ENCODE measurements around the gene LRRC30.
"Not testable (repeated sequence)": the region's sequence is repeated elsewhere in the genome, so short reads cannot be mapped to it uniquely, and the experiment has no call there.

Gene LRRC30

DNA sequence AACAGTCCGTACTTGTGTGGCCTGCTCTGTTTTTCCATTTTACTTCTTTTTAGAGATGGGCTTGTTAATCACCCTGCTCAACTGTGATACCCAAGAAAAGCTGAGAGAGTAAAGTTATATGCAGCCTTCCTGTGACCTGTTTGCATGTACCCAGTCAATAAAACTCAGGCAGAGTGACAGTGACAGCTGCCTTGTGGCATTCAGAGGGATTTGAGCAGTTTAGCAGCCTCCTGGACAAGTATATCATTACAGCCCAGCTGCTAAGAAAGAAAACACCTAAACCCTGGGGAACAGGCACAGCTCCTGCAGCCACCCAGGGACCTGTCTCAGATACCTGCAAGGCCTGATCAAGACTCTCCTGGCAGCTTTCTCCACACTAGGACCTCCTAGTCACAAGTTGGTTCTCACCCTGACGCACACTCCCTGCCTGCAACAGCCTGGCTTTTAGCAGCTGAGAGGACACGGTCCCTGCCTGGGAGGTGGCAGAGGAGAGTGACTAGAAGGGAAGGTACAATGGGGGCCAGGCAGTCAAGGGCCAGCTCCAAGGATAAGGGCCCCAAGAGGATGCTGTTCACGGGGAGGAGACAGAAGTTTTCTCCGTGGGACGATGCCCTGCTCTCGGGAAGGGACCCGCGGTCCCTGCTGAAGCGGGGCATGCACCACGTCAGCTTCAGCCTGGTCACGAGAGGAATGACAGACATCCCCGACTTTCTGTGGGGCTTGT is at the start of gene LRRC30:
Gene LRRC30, plus strand, starts transcription at position 464 of the 724 bp plus-strand sequence. Its CDS starts 50 bp downstream, at position 514.
- DNase-seq: no peak

DNA sequence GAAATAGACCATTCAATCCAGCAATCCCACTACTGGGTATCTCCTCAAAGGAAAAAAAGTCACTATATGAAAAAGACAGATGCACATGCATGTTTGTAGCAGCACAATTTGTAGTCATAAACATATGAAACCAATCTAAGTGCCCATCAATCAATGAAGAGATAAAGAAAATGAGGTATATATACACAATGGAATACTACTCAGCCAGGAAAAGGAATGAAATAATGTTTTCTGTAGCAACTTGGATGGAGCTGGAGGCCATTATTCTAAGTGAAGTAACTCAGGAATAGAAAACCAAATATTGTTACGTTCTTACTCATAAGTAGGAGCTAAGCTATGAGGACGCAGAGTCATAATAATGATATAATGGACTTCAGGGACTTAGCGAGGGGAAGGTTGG is 45.2 kb upstream of the LRRC30 start:
- DNase-seq: no peak

DNA sequence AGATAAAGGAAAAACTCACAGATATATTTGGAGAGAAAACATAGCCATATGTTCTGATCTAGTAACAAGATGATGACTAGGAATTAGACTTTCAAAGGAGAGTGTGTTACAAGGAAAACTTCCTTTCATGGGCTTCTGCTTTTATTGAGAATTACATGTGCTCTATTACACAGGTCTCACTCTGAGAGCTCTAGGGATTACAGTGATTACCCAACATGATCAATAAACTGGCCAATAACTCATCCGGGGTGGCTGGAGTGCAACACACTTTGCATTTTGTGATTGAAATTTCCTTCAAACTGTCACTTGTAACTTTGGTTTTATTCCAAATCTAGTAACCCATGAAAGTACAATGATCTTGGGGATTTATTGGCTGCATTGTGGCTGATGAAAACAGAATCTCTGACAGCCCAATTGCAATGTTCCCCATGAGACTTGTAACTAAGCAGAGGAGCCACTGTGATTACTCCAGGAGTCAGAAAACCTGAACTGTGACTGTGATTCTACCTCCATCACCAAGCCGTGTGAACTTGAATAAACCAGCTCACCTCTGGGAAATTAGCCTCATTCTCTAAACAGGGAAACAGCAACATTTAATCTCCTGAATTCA is 40.2 kb upstream of the LRRC30 start:
- no peak for DNase-seq

DNA sequence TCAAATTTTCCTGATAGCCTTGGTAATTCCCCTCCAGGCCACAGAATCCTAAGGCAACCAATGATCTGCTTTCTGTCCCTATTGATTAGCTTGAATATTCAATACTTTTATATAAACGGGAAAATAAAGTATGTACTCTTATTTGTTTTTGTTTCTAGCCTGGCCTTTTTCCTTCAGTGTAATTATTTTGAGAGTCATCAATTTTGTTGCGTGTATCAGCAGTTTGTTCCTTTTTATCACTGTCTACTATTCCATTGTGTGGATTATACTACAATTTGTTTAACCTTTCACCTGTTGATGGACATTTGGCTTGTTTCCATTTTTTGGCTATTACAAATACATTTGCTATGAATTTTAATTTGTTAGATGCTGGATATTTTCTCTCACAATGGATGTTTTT is 39.2 kb upstream of the LRRC30 start:
- no peak for DNase-seq

DNA sequence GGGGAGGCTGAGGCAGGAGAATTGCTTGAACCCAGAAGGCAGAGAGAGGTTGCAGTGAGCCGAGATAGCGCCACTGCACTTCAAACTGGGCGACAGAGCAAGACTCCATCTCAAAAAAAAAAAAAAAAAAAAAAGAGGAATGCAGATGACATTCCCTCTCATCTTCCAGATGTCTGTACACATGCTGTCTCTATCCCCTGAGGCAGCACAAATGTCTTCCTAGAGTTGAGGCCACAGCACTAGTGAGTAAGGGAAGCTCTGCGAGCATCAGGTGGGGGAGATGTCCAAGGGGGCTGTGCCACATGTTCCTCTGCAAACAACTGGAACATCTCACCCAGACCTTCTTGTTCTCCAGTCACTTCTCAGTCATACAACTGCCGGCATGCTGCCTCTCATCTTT is 35.6 kb upstream of the LRRC30 start:
- DNase-seq: no peak

DNA sequence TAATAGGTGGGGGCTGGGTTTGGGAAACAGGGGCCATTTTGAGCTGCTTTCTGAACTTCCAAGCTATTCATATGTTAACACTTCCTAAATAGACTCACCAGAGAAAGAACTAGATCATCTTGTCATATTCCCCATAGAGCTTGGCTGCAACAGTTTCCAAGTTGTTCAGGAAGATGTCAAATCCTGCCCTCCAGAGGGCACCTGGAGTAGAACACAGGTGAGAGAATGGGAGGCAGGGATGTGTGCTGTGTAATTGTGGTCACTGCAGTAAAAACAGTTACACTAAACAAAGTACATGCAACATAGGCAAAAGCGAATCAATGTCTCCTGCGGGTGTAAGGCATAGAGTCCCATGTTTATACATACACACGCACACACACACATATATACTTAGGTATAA is 34.5 kb upstream of the LRRC30 start:
- no peak for DNase-seq

DNA sequence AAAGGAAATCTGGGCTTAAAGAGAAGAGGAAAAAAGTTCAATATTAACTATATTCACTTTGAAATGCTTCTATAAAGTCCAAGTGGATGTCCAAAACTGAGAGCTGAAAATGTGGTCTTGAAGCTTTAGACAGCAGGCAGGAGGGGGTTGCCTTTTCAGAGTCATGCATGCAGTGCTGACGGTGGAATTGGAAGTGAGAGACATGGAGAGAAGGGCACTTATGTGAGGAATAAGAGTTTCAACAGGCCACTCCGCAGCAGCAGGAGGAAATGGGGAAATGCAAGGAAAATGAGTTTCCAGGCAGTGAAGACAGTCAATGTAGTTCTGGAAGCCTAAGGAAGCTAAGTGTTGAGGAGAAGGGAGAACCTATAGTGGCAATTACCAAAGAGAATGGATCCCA is 33.0 kb upstream of the LRRC30 start:
- no peak for DNase-seq

DNA sequence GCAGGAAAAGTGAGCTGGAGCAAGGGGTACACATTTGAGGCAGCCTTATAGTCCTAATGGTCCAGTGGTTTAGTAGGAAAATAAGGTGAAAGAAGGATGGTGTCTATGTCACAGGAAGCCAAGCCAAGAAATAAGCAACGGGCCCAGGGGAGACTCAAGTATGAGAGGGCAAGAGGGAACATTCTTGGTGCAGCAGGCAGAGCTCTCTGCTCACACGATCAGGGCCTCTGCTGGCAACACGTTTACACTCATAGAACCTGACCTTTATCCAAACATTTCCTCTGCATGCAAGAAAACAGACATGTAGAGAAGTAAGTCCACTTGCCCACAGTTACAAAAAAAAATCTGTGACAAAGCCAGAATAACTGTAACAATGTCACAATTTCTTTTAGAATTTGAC is 32.6 kb upstream of the LRRC30 start:
- DNase-seq: no peak

DNA sequence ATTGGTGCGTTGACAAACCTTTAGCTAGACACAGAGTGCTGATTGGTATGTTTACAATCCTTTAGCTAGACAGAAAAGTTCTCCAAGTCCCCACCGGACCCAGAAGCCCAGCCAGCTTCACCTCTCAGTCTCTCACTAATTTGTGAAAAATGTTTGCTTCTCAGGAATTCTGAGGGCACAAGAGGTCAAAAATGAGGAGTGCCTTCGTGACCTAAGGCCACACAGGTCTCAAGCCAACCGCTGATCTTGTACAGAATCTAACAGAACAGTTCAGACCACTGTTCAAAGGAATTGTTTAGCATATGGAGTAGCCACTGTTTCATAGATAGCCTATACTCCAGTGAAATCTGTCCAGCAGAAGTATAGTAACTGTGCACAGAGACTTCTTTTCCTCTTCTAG is 29.8 kb upstream of the LRRC30 start:
- DNase-seq: no peak

DNA sequence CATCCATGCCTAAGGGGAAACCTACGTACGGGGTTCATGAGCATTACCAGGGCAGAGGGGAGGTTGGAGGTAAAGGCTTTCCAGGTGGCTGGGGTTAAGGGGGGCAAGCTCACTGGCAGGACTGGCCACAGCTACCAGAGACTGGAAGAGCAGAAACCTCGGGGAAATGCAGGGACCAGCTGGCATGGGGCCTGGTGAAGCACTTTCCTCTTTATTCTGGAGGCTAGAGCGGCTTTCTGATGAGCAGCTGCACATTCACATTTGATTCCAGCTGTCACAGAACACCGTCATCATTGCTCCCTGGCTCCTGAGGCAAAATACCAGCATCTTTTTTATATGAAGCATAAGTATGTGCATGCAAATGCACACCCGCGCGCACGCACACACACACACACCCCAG is 28.7 kb upstream of the LRRC30 start:
- DNase-seq: no peak

DNA sequence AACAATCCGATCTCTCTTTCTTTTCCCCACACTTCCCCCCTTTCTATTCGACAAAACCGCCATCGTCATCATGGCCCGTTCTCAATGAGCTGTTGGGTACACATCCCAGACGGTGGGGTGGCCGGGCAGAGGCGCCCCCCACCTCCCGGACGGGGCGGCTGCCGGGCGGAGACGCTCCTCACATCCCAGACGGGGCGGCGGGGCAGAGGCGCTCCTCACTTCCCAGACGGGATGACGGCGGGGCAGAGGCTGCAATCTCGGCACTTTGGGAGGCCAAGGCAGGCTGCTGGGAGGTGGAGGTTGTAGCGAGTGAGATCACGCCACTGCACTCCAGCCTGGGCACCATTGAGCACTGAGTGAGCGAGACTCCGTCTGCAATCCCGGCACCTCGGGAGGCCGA is 27.3 kb upstream of the LRRC30 start:
- not testable (repeated sequence) for DNase-seq

DNA sequence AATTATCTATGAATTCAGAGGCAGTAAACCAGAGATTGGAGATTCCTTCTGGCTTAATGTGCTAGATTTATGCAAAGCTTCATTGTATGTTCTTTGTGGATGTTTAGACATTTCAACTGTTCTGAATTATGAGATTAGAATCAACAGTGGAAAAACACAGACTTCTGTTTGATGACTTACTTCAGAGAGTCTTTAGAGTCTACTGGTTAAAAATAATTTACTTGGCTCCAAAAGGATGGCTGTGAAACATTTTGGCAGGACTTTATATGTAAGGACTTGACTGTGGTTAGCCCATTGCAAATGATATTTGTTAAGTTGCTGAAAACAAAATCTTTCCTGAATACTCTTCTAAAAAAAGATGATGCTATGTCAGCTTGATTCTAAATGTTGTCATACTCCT is 25.5 kb upstream of the LRRC30 start:
- DNase-seq: no peak

DNA sequence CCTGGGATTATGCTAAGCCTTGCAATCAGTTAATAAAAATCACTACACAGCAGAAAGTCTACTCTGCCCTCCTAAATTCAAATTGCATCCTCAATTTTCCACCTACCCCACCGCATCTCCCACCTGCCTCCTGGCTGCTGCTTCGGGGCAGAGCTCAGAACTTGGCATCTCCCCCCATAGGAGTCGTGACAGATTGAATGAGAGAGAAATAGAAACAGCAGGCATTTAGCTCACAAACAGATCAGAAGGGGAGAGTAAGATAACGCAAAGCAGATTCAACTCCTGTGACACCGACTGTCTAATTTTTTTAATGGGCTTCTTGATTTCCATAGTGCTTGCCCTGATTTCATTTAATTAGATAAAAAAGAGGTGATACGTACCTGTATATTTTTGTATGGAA is 24.7 kb upstream of the LRRC30 start:
- no peak for DNase-seq

DNA sequence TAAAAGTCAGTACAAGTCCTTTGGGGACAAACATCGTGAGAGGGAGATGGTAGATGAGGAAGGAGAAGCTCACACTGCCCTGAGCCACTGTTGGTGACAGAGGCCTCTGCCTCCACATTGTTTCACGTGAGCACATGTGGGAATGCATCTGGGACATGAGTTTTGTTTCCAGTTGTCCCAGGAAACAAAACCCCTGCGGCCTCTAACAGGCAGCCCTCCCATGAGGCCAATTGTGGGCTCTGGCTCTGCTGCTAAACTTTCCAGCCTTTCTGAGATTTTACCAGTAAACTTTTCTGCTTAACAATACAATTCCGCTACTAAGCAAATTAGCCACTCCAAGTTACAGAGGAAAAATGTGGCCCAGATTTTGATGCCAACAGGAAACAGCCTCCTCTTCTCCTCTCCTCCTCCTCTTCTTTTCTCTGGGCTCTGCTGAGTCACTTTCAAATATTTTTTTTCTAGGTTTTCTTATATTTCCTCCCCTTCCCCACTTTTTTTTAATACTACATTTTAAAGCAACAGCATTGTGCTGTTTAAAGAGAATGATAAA is 23.4 kb upstream of the LRRC30 start:
- DNase-seq: no peak

DNA sequence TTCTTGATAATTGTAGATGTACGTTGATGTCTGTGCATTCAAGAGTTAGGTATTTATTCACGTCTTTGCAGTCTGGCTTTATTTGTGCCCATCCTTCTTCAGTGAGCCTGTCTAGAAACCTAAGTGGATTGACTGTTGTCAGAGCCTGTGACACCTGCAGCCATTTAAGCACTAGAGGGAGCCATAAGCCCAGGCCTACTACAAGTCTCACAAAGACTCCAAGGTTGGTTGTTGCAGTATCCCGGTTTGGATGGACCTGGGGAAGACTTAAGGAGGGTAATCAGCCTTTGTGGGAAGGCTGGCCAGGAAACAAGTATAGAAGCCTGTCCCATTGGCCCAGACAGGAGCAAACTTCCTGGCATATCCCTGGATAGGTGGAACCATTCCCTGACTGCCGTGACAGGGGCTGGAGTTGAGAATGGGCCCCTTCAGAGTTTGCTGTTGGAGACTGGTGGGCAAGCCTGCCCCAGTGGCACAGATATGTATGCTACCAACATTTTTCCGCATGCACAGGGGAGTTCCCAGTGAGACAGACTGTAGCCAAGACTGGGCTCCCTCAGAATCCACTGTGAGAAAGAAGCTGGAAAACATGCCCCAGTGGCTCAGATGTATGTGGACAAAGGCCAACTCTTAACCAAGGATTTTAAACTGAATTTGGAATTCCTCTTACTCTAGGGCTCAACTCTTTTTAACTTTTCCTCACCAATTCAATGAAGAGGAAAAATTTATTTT is 9.3 kb upstream of the LRRC30 start:
- DNase-seq: no peak

DNA sequence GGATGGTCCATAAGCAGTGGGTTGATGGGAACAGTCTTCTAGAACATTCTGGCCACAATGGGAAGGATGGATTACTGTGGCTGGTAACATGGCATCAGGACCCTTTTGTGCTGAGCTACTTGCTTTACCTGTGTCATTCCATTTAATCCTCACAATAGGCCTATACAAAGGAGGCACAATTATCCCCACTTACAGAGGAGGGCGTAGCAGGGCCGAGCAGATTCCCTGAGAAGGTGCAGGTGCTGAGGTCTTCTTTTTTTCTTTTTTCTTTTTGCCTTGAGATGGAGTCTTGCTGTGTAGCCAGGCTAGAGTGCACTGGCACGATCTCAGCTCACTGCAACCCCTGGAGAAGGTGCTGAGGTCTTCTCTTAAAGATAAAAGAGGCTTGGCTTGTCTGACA is 6.7 kb upstream of the LRRC30 start:
- no peak for DNase-seq

DNA sequence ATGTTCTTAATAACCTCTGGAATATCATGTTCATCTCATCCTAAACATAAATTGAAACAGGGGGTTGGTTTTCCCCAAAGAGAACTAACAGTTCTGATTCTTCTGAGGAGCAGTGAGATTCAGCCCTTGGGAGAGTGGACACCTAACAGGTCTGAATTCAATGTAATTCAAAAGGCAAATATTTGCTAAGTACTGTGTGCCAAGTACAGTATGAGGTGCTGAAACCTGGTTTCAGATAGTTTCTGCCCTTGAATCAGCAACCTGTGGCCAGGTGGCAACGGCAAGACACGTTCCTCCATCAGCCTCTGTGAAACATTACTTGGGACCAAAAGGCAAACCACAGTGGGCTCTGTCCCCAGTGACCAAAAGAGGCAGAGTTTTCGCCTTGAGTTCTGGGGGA is 1.3 kb downstream of the LRRC30 start:
- DNase-seq: no peak

DNA sequence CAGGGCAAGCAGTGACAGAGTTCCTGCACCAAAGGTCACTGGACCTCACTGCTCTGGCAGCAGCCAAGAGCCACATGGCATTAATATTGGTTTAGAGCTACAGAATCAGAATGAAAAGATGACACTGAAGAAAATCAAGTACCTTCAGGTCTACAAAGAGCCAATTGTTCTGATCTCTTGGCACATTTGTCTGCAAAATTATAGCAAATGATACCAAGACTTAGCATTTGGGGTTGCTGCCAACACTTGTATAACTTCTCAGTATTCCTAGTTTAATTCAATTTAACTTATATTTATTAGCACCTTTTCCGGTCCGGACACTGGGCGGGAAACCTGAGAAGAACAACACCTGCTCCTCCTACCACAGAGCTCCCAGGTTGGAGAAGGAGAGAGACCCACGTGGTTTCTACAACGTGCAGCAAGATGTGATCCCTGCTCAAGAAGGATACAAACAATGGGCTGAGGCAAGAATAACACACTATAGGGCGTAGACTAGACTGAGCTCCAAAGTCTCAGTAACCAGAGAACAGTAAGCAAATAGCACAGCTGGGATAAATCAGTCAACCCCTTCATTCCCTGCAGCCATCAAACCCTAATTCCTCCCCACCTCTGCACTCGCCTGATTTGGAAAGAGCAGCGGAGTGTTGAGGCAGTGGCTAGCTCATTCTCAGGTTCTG is 2.4 kb downstream of the LRRC30 start:
- DNase-seq: no peak

DNA sequence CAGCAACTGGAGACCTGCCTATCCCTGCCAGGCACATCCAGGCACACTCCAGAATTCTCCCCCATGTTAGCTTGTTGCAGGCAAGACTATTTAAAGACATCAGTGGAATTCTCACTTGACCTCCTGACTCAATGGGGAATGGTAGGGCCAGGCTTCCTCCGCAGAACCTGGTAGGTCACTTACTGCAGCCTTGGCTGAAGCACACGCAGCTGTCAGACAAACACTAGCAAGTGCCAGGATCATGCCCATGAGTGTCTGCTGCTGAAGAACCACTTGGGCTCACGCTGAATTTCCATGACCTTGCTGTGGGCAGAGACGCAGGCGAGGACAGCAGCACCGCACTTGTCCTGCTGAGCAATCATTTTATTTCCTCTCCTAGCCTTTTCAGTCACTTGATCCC is 3.2 kb downstream of the LRRC30 start:
- DNase-seq: no peak

DNA sequence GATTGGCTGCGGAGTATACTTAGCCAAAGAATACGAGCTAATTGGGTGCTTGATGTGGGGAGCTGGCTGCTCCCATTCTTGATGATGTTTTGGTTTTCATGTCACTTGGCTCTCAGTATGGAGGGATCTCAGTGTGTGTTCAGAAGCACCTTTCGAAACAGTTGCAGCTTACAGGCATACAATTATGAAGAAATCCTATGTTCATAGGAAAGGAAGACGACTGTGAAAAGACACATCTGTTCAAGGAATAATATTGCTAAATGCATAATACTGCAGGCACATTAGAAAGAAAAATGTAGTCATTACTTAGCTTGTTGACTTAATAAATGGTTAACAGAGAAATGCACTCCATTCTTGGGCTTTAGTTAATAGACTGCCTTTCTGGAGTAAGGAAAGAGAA is 4.1 kb downstream of the LRRC30 start:
- no peak for DNase-seq

DNA sequence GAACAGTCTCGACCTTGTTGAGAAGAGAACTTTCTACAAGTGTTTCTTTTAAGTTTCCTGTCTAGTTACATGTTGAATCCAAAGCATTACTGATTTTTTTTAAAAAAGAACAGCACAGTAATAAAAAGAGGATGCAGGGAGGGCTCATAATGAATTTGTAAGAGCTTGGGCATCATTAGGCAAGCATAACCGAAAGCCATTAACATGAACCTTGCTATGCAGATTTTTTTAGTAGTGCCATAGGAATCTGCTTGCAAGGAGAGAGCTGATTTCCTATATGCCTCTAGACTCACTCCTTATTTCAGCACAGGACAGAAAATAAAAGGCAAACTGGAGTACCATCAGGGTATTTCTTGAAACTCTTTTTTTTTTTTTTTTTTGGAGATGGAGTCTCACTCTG is 5.2 kb downstream of the LRRC30 start:
- DNase-seq: no peak

DNA sequence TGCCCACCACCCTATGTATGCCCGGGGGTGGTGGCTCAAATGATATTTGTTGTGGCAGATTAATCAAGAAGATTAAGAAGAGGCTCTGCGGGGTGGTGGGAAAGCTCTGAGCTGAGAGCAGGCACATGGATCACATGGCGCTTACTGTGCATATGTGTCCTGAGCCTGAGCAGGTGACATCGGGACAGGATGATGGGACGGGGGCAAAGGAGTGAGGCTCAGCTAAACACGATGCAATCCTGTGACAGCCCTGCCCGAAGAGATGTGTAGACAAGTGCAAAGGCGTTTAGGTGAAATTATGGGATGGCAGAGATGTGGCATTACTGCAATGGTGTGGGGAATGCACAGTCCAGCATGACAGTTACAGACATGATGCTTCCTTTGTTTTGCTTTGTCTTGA is 6.0 kb downstream of the LRRC30 start:
- no peak for DNase-seq

DNA sequence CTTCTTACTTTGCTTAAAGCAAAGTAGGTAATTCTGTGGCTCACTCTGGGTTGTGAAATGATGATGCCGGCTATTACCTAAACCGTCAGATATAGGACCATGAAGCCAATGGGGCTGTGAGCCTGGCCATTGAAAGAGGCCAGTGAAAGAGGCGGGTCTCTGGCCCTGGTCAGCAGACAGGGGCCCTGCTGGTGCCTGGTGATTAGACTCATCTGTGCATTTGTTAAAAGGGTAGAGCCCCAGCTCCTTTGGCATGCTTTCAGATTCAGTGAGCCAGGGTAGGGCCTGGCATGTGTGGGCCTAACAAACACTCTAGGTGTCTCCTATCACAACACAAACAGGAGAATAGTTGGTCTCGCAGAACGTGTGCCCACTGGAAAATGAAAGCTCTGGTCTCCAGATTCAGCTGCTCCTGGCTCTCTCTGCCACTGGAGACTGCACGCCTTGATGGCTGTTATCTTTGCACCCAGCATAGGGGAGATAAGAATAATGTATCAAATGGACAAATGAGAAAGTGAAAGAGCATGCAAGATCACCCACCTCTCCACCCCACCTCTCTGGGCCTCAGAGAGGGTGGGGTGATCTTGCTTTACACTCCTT is 6.9 kb downstream of the LRRC30 start:
- DNase-seq: no peak

Measured in CD4-positive, alpha-beta T cell treated with Interleukin-6 for 4 hours (primary cell).